Keratinocyte (primary cell): ENCODE results near the gene AHRR.

Source experiments
- CTCF ChIP-seq, 3 experiments: IDR thresholded peaks in 1 of 3; conservative IDR thresholded peaks in 1 of 3; optimal IDR thresholded peaks in 1 of 3; 2 replicates in 2 of 3; 3 replicates in 1 of 3; pipeline versions ENCODE3 to v1.5.1; 2011; ENCODE audit warnings: low read length in 3 of 3, mild to moderate bottlenecking in 3 of 3, moderate library complexity in 2 of 3, control low read depth in 1 of 3, inconsistent platforms in 1 of 3; ENCODE audit not compliant: insufficient read depth in 2 of 3; ENCODE audit errors: extremely low read depth in 1 of 3
- EZH2 ChIP-seq: IDR thresholded peaks from one replicate; pipeline ENCODE4 v1.6.1; 2012; ENCODE audit warnings: inconsistent platforms, mild to moderate bottlenecking, low read length, moderate library complexity

DNA sequence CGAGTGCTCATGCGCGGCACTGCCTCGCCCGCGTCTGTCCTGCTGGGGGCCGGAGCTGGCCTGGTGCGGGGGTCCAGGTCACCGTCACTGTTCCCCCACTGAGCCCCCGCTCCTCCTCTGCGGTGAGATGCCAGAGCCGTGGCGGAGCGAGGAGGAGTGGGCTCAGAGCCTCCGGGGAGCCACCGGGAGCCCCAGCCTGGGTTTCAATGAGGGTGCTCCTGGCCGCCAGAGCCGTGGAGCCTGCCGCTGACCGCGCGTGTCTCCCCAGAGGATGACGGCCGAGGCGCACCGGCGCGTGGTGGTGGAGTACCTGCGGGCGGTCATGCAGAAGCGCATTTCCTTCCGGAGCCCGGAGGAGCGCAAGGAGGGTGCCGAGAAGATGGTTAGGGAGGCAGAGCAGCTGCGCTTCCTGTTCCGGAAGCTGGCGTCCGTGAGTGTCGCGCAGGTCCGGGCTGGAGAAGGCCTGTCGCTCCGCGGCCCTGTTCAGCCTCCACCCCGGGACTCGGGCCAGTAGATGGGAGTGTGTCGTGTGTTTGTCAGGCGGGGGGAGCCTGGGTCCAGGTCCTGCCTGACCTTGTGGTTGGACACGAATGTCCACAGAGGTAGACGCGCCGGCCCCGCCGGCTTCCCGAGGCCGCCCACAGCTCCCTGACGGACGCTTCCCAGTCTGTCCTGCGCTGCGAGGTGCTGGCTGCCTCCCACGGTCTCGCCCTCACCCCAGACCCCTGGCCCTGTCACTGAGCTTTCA is 143.5 kb downstream of the AHRR start:
- TF ChIP-seq CTCF (optimal IDR thresholded peaks at IDR 0.05 in 1 of 3, IDR thresholded peaks at IDR 0.05 in 1 of 3, conservative IDR thresholded peaks at IDR 0.05 in 1 of 3; ENCODE audit: extremely low read depth in 1 of 3, insufficient read depth in 2 of 3, low read length in 3 of 3) (no peak), EZH2 (no peak)
